Stimulated activated naive CD8-positive, alpha-beta T cell treated with anti-CD3 and anti-CD28 coated beads, Interleukin-15, amount 100 ng/mL, for 72 hours (primary cell): Measurements from ENCODE around the gene CCDC152.

Source experiments
- ATAC-seq: fragments of 150-1000 bp; cut with Tn5 transposase; 2 replicates; pipeline ENCODE4 v1.10.0; 2021; ENCODE audit warnings: mild to moderate bottlenecking, moderate library complexity
- DNase-seq, 2 donors: peaks; one replicate each; pipeline ENCODE4 v3.0.0; 2021 to 2022
- H3K27ac Mint-ChIP-seq, 2 donors: one replicate each; pipeline ENCODE4 v1.8.0; 2022; ENCODE audit warnings: mild to moderate bottlenecking in 2 of 2, mixed read lengths in 2 of 2, moderate library complexity in 2 of 2
- H3K27me3 Mint-ChIP-seq: one replicate; pipeline ENCODE4 v1.8.0; 2022; ENCODE audit warnings: mixed read lengths
- H3K4me1 Mint-ChIP-seq: one replicate; pipeline ENCODE4 v1.8.0; 2022; ENCODE audit warnings: mild to moderate bottlenecking, mixed read lengths
- H3K4me3 Mint-ChIP-seq, 2 donors: one replicate each; pipeline ENCODE4 v1.8.0; 2022; ENCODE audit warnings: mild to moderate bottlenecking in 2 of 2, mixed read lengths in 2 of 2, moderate library complexity in 1 of 2
- H3K9me3 Mint-ChIP-seq, 2 donors: one replicate each; pipeline ENCODE4 v1.8.0; 2022; ENCODE audit warnings: mixed read lengths in 2 of 2

CCDC152 gene

GRCh38 chr5:42761791-42762190 lies 5.2 kb downstream of the CCDC152 start:
- Mint-ChIP-seq H3K27me3 (peaks cover 13% of the 10 kb centered on the region), H3K9me3 (no peaks in the 10 kb centered on the region), H3K4me1 (peaks cover 9% of the 10 kb centered on the region), H3K27ac (no peak overlapping the region), H3K4me3 (no peak overlapping the region)
- ATAC-seq (no peak), DNase-seq (no peak)

- H3K27ac Mint-ChIP-seq: no peak overlapping the region
- DNase-seq: no peak
- no peaks in the 10 kb centered on the region for H3K4me1 Mint-ChIP-seq
- ATAC-seq: no peak
- peaks cover 7% of the 10 kb centered on the region for H3K27me3 Mint-ChIP-seq
- H3K9me3 Mint-ChIP-seq: no peaks in the 10 kb centered on the region
- H3K4me3 Mint-ChIP-seq: no peak overlapping the region
These were observed 11.0 kb downstream of the CCDC152 start for GRCh38 chr5:42767491-42768105.

- no peak overlapping the region for H3K4me3 Mint-ChIP-seq
- no peaks in the 10 kb centered on the region for H3K4me1 Mint-ChIP-seq
- no peaks in the 10 kb centered on the region for H3K9me3 Mint-ChIP-seq
- no peak overlapping the region for H3K27ac Mint-ChIP-seq
- DNase-seq: no peak
- ATAC-seq: no peak
- H3K27me3 Mint-ChIP-seq: peaks cover 7% of the 10 kb centered on the region
These were observed 11.5 kb downstream of the CCDC152 start for GRCh38 chr5:42768106-42768504.

- DNase-seq: no peak
- peaks cover 12% of the 10 kb centered on the region for H3K27me3 Mint-ChIP-seq
- no peaks in the 10 kb centered on the region for H3K9me3 Mint-ChIP-seq
- H3K27ac Mint-ChIP-seq: no peak overlapping the region
- no peak overlapping the region for H3K4me3 Mint-ChIP-seq
- no peaks in the 10 kb centered on the region for H3K4me1 Mint-ChIP-seq
- ATAC-seq: no peak
These were observed 13.4 kb downstream of the CCDC152 start for GRCh38 chr5:42770003-42770402.

GRCh38 chr5:42772265-42772993 lies 15.8 kb downstream of the CCDC152 start:
- no peak for DNase-seq
- peaks cover 8% of the 10 kb centered on the region for H3K27me3 Mint-ChIP-seq
- no peak overlapping the region for H3K4me3 Mint-ChIP-seq
- ATAC-seq: no peak
- no peak overlapping the region for H3K27ac Mint-ChIP-seq
- no peaks in the 10 kb centered on the region for H3K9me3 Mint-ChIP-seq
- no peaks in the 10 kb centered on the region for H3K4me1 Mint-ChIP-seq

GRCh38 chr5:42779083-42779482 lies 22.5 kb downstream of the CCDC152 start:
- DNase-seq: no peak
- H3K27me3 Mint-ChIP-seq: peaks cover 8% of the 10 kb centered on the region
- H3K4me1 Mint-ChIP-seq: peaks cover 8% of the 10 kb centered on the region
- no peak overlapping the region for H3K4me3 Mint-ChIP-seq
- H3K9me3 Mint-ChIP-seq: no peaks in the 10 kb centered on the region
- ATAC-seq: no peak
- H3K27ac Mint-ChIP-seq: no peak overlapping the region

GRCh38 chr5:42781584-42781983 lies 25.0 kb downstream of the CCDC152 start:
- peaks cover 8% of the 10 kb centered on the region for H3K4me1 Mint-ChIP-seq
- peaks cover 9 to 15% of the 10 kb centered on the region in 2 donors for H3K9me3 Mint-ChIP-seq
- H3K4me3 Mint-ChIP-seq: no peak overlapping the region
- ATAC-seq (no peak), DNase-seq (no peak)
- H3K27me3 Mint-ChIP-seq: no peaks in the 10 kb centered on the region
- H3K27ac Mint-ChIP-seq: no peak overlapping the region

GRCh38 chr5:42784132-42784531 lies 27.5 kb downstream of the CCDC152 start:
- ATAC-seq (no peak), DNase-seq (no peak)
- H3K9me3 Mint-ChIP-seq: peaks cover 21 to 34% of the 10 kb centered on the region in 2 donors
- peaks cover 1% of the 10 kb centered on the region for H3K4me1 Mint-ChIP-seq
- H3K4me3 Mint-ChIP-seq: no peak overlapping the region
- no peaks in the 10 kb centered on the region for H3K27me3 Mint-ChIP-seq
- no peak overlapping the region for H3K27ac Mint-ChIP-seq

- H3K4me3 Mint-ChIP-seq: no peak overlapping the region
- H3K27ac Mint-ChIP-seq: no peak overlapping the region
- H3K9me3 Mint-ChIP-seq: peaks cover 23 to 38% of the 10 kb centered on the region in 2 donors
- DNase-seq: no peak
- no peak for ATAC-seq
- no peaks in the 10 kb centered on the region for H3K27me3 Mint-ChIP-seq
- no peaks in the 10 kb centered on the region for H3K4me1 Mint-ChIP-seq
These were observed 29.1 kb downstream of the CCDC152 start for GRCh38 chr5:42785756-42786155.

GRCh38 chr5:42787073-42787472 lies 30.5 kb downstream of the CCDC152 start:
- Mint-ChIP-seq H3K4me1 (no peaks in the 10 kb centered on the region), H3K27ac (no peak overlapping the region), H3K4me3 (no peak overlapping the region), H3K9me3 (peaks cover 23 to 45% of the 10 kb centered on the region in 2 donors), H3K27me3 (no peaks in the 10 kb centered on the region)
- DNase-seq (no peak), ATAC-seq (no peak)

GRCh38 chr5:42787845-42788244 lies 31.2 kb downstream of the CCDC152 start:
- no peak for ATAC-seq

GRCh38 chr5:42791151-42791550 lies 34.5 kb downstream of the CCDC152 start:
- peaks cover 18 to 47% of the 10 kb centered on the region in 2 donors for H3K9me3 Mint-ChIP-seq
- no peaks in the 10 kb centered on the region for H3K27me3 Mint-ChIP-seq
- no peak for ATAC-seq
- no peak for DNase-seq
- no peak overlapping the region for H3K27ac Mint-ChIP-seq
- no peak overlapping the region for H3K4me3 Mint-ChIP-seq
- H3K4me1 Mint-ChIP-seq: no peaks in the 10 kb centered on the region

More at GRCh38 chr5:42787845-42788244, 31.2 kb downstream of the CCDC152 start:
- H3K27ac Mint-ChIP-seq: no peak overlapping the region
- no peaks in the 10 kb centered on the region for H3K27me3 Mint-ChIP-seq
- no peak for DNase-seq
- H3K9me3 Mint-ChIP-seq: peaks cover 23 to 45% of the 10 kb centered on the region in 2 donors
- H3K4me3 Mint-ChIP-seq: no peak overlapping the region
- H3K4me1 Mint-ChIP-seq: no peaks in the 10 kb centered on the region

- Mint-ChIP-seq H3K4me1 (no peaks in the 10 kb centered on the region), H3K4me3 (no peak overlapping the region), H3K27me3 (no peaks in the 10 kb centered on the region), H3K9me3 (peaks cover 0 to 10% of the 10 kb centered on the region in 2 donors), H3K27ac (no peak overlapping the region)
- ATAC-seq: no peak
- no peak for DNase-seq
These were observed 41.9 kb downstream of the CCDC152 start for GRCh38 chr5:42798284-42799240.

- DNase-seq (no peak), ATAC-seq (no peak)
- H3K4me3 Mint-ChIP-seq: no peak overlapping the region
- H3K27me3 Mint-ChIP-seq: no peaks in the 10 kb centered on the region
- no peaks in the 10 kb centered on the region for H3K4me1 Mint-ChIP-seq
- H3K27ac Mint-ChIP-seq: no peak overlapping the region
- H3K9me3 Mint-ChIP-seq: peaks cover 0 to 3% of the 10 kb centered on the region in 2 donors
These were observed 42.6 kb downstream of the CCDC152 start for GRCh38 chr5:42799241-42799608.

GRCh38 chr5:42799668-42800114 lies 43.1 kb downstream of the CCDC152 start:
- DNase-seq (no peak), ATAC-seq (no peak)
- Mint-ChIP-seq H3K4me3 (no peak overlapping the region), H3K27me3 (no peaks in the 10 kb centered on the region), H3K9me3 (no peaks in the 10 kb centered on the region), H3K27ac (no peak overlapping the region), H3K4me1 (no peaks in the 10 kb centered on the region)
